Parathyroid adenoma (tissue), 2 donors: Measurements from ENCODE around the gene FSTL4.

Experiments
- H2AFZ ChIP-seq: fragments of 300-600 bp; sonication (generic); one replicate; pipeline ENCODE4 v1.7.0; 2017; ENCODE audit warnings: antibody characterized with exemption, mild to moderate bottlenecking
- H3K27ac ChIP-seq: fragments of 300-600 bp; sonication (generic); one replicate; pipeline ENCODE4 v1.7.0; 2017
- H3K27me3 ChIP-seq: fragments of 300-600 bp; sonication (generic); one replicate; pipeline ENCODE4 v1.7.0; 2017; ENCODE audit warnings: low read length; ENCODE audit not compliant: control insufficient read depth, insufficient read depth
- H3K36me3 ChIP-seq: fragments of 300-600 bp; sonication (generic); one replicate; pipeline ENCODE4 v1.7.0; 2017; ENCODE audit warnings: low read length; ENCODE audit not compliant: control insufficient read depth, insufficient read depth
- H3K4me1 ChIP-seq: fragments of 300-600 bp; sonication (generic); one replicate; pipeline ENCODE4 v1.7.0; 2017; ENCODE audit warnings: control low read depth
- H3K4me2 ChIP-seq: fragments of 300-600 bp; sonication (generic); one replicate; pipeline ENCODE4 v1.7.0; 2017; ENCODE audit warnings: low read length
- H3K4me3 ChIP-seq: fragments of 300-600 bp; sonication (generic); one replicate; pipeline ENCODE4 v1.7.0; 2017; ENCODE audit warnings: low read depth, low read length
- H3K79me2 ChIP-seq: fragments of 300-600 bp; sonication (generic); one replicate; pipeline ENCODE4 v1.7.0; 2017; ENCODE audit warnings: control low read depth
- H3K9ac ChIP-seq: fragments of 300-600 bp; sonication (generic); one replicate; pipeline ENCODE4 v1.7.0; 2017; ENCODE audit warnings: mild to moderate bottlenecking
- H3K9me3 ChIP-seq: fragments of 300-600 bp; sonication (generic); one replicate; pipeline ENCODE4 v1.7.0; 2017; ENCODE audit warnings: low read length; ENCODE audit not compliant: control insufficient read depth
- TF ChIP-seq, protein P1 (sequence below): fragments of 300-600 bp; sonication (generic); IDR thresholded peaks from one replicate; pipeline ENCODE4 v1.7.0; 2017; ENCODE audit warnings: antibody characterized with exemption, mild to moderate bottlenecking
- donor health status: primary hyperparathyroidism.

The FSTL4 gene

DNA sequence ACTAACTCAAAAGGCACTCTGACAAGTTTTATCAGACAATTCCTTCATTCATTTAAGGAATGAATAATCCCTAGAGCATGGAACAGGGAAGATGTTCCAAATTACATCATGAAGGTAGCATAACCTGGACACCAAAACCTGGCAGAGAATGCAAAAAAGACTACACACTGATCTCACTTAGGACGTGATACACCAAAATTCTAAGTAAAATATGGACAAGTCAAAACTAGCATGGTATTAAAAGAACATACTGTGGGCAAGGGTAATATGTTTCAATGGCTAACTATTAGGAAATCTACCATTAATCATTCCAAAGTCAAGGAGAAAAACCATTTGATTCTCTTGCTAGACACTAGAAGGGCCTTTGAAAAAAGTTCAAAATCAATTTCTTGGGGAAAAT lies 384.0 kb downstream of the FSTL4 start:
- TF ChIP-seq, protein P1, sequence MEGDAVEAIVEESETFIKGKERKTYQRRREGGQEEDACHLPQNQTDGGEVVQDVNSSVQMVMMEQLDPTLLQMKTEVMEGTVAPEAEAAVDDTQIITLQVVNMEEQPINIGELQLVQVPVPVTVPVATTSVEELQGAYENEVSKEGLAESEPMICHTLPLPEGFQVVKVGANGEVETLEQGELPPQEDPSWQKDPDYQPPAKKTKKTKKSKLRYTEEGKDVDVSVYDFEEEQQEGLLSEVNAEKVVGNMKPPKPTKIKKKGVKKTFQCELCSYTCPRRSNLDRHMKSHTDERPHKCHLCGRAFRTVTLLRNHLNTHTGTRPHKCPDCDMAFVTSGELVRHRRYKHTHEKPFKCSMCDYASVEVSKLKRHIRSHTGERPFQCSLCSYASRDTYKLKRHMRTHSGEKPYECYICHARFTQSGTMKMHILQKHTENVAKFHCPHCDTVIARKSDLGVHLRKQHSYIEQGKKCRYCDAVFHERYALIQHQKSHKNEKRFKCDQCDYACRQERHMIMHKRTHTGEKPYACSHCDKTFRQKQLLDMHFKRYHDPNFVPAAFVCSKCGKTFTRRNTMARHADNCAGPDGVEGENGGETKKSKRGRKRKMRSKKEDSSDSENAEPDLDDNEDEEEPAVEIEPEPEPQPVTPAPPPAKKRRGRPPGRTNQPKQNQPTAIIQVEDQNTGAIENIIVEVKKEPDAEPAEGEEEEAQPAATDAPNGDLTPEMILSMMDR, result no peak

DNA sequence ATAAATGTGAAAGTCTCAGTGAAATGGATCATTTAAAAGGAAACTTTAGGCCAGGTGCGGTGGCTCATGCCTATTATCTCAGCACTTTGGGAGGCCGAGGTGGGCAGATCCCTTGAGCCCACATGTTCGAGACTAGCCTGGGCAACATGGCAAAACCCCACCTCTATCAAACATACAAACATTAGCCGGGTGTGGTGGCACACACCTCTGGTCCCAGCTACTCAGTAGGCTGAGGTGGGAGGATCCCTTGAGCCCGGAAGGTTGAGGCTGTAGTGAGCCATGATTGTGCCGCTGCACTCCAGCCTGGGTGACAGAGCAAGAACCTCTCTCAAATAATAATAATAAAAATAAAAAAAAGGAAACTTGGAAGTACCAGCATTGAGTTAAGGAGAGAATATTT lies 384.4 kb downstream of the FSTL4 start:
- Histone ChIP-seq H3K9me3 (no peaks in the 10 kb centered on the region), H3K27ac (no peak overlapping the region), H3K4me3 (no peak overlapping the region), H2AFZ (no peak overlapping the region), H3K4me1 (peaks cover 43% of the 10 kb centered on the region), H3K27me3 (no peaks in the 10 kb centered on the region), H3K9ac (no peak overlapping the region), H3K79me2 (no peaks in the 10 kb centered on the region), H3K36me3 (no peaks in the 10 kb centered on the region), H3K4me2 (no peak overlapping the region)
- TF ChIP-seq, protein P1, result no peak

More for the DNA sequence above, 384.0 kb downstream of the FSTL4 start:
- H2AFZ ChIP-seq, result no peak overlapping the region
- no peaks in the 10 kb centered on the region for H3K36me3 ChIP-seq
- no peaks in the 10 kb centered on the region for H3K27me3 ChIP-seq
- peaks cover 38% of the 10 kb centered on the region for H3K4me1 ChIP-seq
- H3K9ac ChIP-seq, result no peak overlapping the region
- H3K4me2 ChIP-seq, result no peak overlapping the region
- H3K9me3 ChIP-seq, result no peaks in the 10 kb centered on the region
- H3K4me3 ChIP-seq, result no peak overlapping the region
- no peak overlapping the region for H3K27ac ChIP-seq
- H3K79me2 ChIP-seq, result no peaks in the 10 kb centered on the region

DNA sequence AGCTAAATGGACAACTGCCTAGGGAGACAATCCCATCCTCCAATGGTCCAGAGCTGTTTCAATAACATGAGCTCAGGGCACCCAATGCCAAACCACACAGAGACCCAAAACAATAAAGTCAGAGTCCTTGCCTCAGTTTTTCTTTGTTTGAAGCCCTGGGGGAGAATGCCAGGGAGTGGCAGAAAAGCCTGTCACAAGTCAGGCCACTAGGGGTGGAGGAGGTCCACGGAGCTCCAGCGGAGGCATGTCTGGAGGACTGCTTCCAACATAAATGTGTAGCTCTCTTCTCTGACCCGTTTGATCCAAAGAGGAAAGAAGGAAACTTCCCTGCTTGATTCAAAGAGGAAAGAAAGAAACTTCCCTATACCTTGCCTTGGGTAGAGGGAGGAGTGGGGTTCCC lies 385.3 kb downstream of the FSTL4 start:
- Histone ChIP-seq H2AFZ (no peak overlapping the region), H3K79me2 (no peaks in the 10 kb centered on the region), H3K9me3 (no peaks in the 10 kb centered on the region)

DNA sequence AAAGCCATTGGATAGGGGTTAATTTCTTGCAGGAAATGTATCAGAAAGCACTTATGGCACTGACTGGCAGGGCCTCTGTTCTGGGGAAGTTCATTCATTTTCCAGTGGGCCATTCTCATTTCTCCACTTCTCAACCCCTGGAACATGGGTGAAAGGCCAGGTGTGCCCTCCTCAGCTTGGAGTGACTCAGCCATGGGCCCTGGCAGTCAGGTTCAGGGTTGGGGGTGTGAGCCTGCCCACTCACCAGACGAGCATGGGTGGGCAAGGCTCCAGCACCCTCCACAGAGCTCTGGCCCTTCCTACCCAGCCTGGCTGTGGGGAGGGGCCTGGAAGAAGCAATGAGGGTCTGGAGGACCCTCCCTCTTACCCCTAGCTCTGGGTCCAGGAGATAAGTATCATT lies 386.2 kb downstream of the FSTL4 start:
- Histone ChIP-seq H3K27ac (peak overlapping the region; percentile 76), H3K4me1 (peaks cover 41% of the 10 kb centered on the region), H3K9me3 (no peaks in the 10 kb centered on the region), H3K36me3 (no peaks in the 10 kb centered on the region), H3K9ac (no peak overlapping the region), H2AFZ (peak overlapping the region; percentile 71), H3K27me3 (no peaks in the 10 kb centered on the region), H3K4me3 (no peak overlapping the region), H3K79me2 (no peaks in the 10 kb centered on the region), H3K4me2 (no peak overlapping the region)
- TF ChIP-seq, protein P1, result no peak

More for the DNA sequence above, 385.3 kb downstream of the FSTL4 start:
- Histone ChIP-seq H3K27ac (no peak overlapping the region), H3K27me3 (no peaks in the 10 kb centered on the region), H3K9ac (no peak overlapping the region), H3K36me3 (no peaks in the 10 kb centered on the region), H3K4me3 (no peak overlapping the region), H3K4me1 (peaks cover 44% of the 10 kb centered on the region), H3K4me2 (no peak overlapping the region)
- TF ChIP-seq, protein P1, result no peak

DNA sequence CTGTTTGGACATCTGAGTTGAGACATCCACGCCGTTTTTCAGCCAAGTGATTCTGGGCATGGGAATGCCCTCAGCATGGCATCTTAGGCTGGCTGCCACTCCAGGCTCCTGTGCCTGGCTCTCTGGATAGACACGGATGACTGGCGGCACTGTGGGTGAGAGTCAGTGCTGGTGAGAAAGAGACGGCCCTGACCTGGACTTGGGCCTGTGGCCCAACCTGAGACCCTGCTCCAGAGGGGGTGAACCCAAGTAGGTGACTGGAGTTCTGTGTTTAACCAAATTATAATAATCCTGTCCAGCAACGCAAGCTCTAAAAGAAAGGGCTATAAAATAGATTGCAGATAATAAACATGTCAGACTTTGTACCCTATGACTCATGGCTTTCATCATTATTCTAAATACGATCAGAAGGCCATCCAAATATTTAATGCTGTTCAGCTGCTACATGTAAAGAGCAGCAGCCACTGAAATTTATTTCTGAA lies 386.6 kb downstream of the FSTL4 start:
- TF ChIP-seq, protein P1, result no peak

More for the DNA sequence above, 386.6 kb downstream of the FSTL4 start:
- H3K27me3 ChIP-seq, result no peaks in the 10 kb centered on the region
- H3K4me2 ChIP-seq, result no peak overlapping the region
- peak overlapping the region; percentile 71 for H2AFZ ChIP-seq
- no peaks in the 10 kb centered on the region for H3K9me3 ChIP-seq
- H3K4me3 ChIP-seq, result no peak overlapping the region
- H3K4me1 ChIP-seq, result peaks cover 39% of the 10 kb centered on the region
- no peaks in the 10 kb centered on the region for H3K79me2 ChIP-seq
- H3K27ac ChIP-seq, result peak overlapping the region; percentile 76
- no peak overlapping the region for H3K9ac ChIP-seq
- H3K36me3 ChIP-seq, result no peaks in the 10 kb centered on the region
